SW 1271 (cell line): Measurements from ENCODE around the gene PDYN.

Source experiments
- DNase-seq, 2 experiments: peaks; one replicate each; lab custom pipeline; 2025; lab: John Stamatoyannopoulos, UW

PDYN gene

GRCh38 chr20:1951436-1952115, 42.3 kb downstream of the PDYN start:
- DNase-seq = no peak

- DNase-seq = no peak
Observed at GRCh38 chr20:1950836-1951235, 43.0 kb downstream of the PDYN start.

- DNase-seq = no peak
Observed at GRCh38 chr20:1949347-1950100, 44.3 kb downstream of the PDYN start.

- DNase-seq = no peak
Observed at GRCh38 chr20:1947535-1947846, 46.4 kb downstream of the PDYN start.

GRCh38 chr20:1946762-1947534, 46.9 kb downstream of the PDYN start:
- no peak for DNase-seq

- DNase-seq = no peak
Observed at GRCh38 chr20:1946442-1946761, 47.5 kb downstream of the PDYN start.

GRCh38 chr20:1945660-1946059, 48.2 kb downstream of the PDYN start:
- no peak for DNase-seq

GRCh38 chr20:1945134-1945618, 48.7 kb downstream of the PDYN start:
- DNase-seq = no peak

- DNase-seq = no peak
Observed at GRCh38 chr20:1944345-1945091, 49.3 kb downstream of the PDYN start.

GRCh38 chr20:1943275-1944002, 50.4 kb downstream of the PDYN start:
- no peak for DNase-seq

GRCh38 chr20:1942486-1943274, 51.2 kb downstream of the PDYN start:
- no peak for DNase-seq

- no peak for DNase-seq
Observed at GRCh38 chr20:1942061-1942460, 51.8 kb downstream of the PDYN start.

- no peak for DNase-seq
Observed at GRCh38 chr20:1941226-1941625, 52.6 kb downstream of the PDYN start.

GRCh38 chr20:1940581-1940980, 53.3 kb downstream of the PDYN start:
- DNase-seq = no peak

GRCh38 chr20:1939270-1939595, 54.6 kb downstream of the PDYN start:
- DNase-seq = no peak

- no peak for DNase-seq
Observed at GRCh38 chr20:1938464-1939269, 55.2 kb downstream of the PDYN start.

- DNase-seq = no peak
Observed at GRCh38 chr20:1937316-1937976, 56.4 kb downstream of the PDYN start.

GRCh38 chr20:1935696-1936366, 58.0 kb downstream of the PDYN start:
- no peak for DNase-seq
